NCI-H2107 treated with DMSO at 0.1 percent for 48 hours (cell line): ENCODE data around the gene MIA2.
"Not testable (repeated sequence)": the region's sequence is repeated elsewhere in the genome, so short reads cannot be mapped to it uniquely, and the experiment has no call there.

ENCODE experiments used
- DNase-seq: peaks from one replicate; lab custom pipeline; 2025; ENCODE audit not compliant: unreplicated experiment; lab: John Stamatoyannopoulos, UW

The MIA2 gene

GRCh38 chr14:39233680-39234326 is at the start of gene MIA2:
TSS of gene MIA2 (plus strand) at chr14:39233915. CDS start at chr14:39234115, 200 bp downstream.
- DNase-seq = no peak

DNA sequence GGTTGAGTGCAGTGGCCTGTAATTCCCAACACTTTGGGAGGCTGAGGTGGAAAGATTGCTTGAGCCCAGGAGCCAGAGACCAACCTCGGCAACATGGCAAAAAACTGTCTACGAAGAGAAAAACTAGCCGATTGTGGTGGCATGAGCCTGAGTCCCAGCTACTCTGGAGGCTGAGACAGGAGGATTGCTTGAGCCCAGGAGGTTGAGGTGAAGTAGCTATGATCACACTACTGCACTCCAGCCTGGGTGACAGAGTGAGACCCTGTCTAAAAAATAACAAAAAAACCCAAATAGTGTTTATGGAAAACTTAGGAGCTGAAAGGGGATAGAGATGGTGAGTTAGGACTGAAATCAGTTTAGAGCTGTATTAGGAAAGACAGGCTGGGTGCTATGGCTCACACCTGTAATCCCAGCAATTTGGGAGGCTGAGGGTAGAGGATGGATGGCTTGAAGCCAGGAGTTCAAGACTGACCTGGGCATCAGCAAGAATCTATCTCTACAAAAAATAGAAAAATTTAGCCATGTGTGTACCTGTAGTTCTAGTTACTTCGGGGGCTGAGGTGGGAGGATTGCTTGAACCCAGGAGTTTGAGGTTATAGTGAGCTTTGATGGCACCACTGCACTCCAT is 49.0 kb upstream of the MIA2 start:
- DNase-seq = no peak

- no peak for DNase-seq
Observed at GRCh38 chr14:39185256-39186049, 48.3 kb upstream of the MIA2 start.

DNA sequence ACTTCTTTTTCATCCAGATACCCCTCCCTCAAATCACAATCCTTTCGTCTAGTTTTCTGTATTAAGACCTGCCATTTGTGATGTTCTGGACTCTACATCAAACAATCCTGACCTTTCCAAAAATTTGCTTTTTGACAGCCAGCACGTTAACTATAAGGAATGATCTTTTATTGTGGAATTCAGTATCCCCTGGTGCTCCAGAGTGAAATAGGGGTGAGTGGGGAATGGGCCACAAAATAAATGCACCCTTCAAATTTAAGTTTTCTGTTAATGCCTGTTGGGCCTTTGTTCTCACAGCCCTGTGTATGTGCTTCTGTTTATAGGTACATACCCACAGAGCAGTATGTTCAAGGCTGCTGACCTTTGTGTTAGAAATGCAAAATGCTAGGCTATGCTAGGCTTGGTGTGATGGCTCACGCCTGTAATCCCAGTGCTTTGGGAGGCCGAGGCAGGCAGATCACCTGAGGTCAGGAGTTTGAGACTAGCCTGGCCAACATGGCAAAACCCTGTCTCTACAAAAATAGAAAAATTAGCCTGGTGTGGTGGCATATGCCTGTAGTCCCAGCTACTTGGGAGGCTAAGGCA is 46.7 kb upstream of the MIA2 start:
- no peak for DNase-seq

DNA sequence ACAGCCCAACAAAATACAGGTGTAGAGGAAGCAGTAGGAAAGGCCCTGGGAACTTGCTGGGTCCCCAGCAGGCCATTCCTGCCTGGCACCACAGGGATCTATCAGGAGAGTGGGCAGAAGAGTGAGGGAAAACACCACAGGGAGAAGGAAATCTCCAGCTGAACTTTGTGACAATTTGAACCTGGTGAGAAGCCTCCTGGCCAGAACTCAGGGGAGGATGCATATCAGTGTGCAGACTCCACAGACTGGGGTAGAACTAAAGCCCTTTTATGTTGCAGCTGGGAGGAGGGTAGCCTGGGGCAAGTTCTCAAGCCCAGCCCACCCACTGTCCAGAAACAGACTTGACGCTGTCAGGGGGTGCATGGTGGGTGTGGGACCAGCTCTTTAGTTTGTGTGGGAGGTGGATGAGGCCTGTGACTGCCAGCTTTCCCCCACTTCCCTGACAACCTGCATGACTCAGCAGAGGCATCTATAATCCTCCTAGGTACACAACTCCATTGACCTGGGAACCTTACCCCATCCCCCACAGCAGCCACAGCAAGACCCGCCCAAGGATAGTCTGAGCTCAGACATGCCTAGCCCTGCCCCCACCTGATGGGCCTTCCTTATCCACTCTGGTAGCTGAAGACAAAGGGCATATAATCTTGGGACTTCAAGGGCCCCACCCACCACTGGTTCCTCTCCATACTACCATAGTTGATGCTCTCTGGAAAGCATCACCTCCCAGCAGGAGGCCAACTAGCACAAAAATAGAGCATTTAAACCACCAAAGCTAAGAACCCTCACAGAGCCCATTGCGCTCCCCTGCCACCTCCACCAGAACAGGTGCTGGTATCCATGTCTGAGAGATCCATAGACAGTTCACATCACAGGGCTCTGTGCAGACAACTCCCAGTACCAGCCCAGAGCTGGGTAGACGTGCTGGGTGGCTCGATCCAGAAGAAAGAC is 29.8 kb upstream of the MIA2 start:
- DNase-seq = no peak

- not testable (repeated sequence) for DNase-seq
Observed at GRCh38 chr14:39207430-39207829, 26.3 kb upstream of the MIA2 start.

GRCh38 chr14:39211109-39211741 is 22.5 kb upstream of the MIA2 start:
- no peak for DNase-seq

DNA sequence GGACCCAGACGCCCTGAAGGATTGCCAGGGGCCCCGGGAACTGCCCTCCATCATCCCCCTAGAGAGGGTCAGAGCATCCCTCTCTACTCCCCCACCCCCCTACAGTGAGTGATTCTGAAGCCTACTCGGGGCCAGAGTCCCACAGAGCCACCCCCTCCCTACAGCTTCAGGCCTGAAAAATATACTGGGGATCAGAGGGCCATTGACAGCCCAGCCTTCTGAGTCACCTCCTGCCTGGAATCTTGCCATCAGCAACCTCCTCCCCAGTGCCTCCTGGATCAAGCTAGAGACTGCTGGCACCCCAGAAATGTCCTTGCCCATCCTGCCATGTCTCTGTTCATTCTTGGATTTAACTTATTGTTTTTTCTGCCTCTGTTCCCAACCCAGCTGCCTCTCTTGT is 21.7 kb upstream of the MIA2 start:
- DNase-seq = no peak

- no peak for DNase-seq
Observed at GRCh38 chr14:39212693-39213092, 21.0 kb upstream of the MIA2 start.

- no peak for DNase-seq
Observed at GRCh38 chr14:39217214-39217879, 16.4 kb upstream of the MIA2 start.

DNA sequence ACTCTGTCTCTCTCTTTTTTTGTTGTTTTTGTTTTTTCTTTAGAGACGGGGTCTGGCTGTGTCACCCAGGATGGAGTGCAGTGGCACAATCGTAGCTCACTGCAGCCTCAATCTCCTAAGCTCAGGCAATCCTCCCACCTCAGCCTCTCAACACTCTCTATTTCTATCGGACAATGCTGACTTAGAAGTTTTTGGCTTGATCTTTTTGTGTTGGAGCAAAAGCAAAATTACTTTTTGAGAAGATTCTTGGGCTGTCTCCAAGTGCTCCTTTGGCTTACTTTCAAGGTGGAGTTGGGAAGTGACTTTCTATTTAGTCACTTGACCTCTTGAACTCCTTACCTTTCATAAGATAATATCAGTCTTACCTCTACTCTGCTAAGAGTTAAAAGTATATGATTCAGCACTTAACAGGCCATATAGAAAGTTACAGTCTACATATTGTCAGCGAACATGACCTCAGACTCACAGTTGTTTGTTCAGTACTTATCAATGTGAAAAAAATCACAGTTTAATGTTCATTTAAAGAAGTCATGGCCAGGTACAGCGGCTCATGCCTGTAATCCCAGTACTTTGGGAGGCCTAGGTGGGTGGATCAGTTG is 15.4 kb upstream of the MIA2 start:
- no peak for DNase-seq

DNA sequence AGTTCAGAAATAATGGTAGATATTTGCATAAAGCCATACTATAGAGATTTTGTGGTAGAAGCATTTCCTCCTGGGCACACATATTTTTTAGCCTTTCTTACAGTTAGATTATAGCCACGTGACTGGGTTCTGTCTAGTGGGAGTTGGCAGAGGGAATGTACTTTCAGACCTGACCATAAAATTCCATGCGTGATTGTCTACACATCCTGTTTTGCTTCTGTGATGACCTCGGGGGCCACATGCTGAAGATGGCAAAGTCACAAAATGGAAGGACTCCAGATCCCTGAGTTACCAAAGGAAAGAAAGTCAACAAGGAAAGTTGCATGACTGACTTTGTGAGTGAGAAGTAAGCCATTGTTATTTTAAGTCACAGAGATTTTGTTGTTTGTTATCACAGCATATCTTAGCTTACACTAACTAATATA is 14.6 kb upstream of the MIA2 start:
- no peak for DNase-seq

DNA sequence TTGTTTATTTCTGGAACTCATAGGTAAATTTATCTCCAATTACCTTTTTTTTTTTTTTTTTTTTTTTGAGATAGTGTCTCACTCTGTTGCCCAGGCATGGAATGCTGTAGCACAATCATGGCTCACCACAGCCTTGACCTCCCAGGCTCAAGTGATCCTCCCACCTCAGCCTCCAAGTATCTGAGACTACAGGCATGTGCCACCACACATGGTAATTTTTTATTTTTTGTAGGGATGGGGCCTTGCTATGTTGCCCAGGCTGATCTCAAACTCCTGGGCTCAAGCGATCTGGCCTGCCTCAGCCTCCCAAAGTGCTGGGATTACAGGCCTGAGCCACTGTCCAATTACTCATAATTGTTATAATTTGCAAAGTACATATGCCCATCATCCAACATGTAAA is 13.2 kb upstream of the MIA2 start:
- not testable (repeated sequence) for DNase-seq

- no peak for DNase-seq
Observed at GRCh38 chr14:39228044-39228443, 5.7 kb upstream of the MIA2 start.

DNA sequence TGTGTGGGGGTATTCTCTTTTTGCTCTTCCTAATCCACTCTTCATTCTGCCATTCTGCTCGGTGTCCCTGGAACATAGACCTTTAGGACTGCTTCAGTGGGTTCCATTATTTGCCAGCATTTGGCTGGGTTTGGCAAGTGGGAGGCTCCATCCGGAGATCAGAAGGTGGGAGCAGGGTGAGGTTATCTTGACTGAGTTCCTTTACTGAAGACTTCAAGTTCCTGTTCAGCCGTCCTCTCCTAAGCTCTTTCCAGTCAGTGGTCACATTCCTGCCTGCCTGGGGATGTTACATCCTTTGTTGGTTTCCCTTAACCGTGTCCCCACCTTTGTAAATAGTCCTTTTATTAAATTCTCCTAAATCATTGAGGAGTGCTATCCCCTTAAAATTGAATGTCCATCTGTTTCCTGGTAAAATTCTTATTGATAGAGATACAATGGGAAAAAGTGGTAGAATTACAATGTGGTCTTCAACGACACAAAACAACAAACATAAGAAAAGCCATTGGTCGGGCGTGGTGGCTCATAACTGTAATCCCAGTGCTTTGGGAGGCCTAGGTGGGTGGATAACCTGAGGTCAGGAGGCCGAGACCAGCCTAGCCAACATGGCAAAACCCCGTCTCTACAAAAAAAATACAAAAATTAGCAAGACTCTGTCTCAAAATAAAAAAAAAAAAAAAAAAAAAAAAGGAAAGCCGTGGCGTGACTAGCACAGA is 5.0 kb upstream of the MIA2 start:
- DNase-seq = no peak

DNA sequence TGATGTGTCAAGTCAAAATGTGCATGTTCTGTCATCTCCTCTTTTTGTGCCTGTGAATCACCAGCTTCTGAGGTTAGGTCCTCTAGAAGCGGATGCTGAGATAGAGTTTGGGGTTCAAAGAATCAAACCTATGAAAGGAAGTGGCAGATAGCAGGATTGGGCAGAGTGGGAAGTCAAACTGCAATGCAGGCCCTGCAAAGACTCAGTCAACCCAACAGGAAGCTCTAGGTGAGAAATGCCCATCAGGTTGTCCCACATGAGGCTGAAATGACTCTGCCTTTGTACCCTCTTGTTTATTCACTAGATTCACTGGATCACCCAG is 4.5 kb upstream of the MIA2 start:
- no peak for DNase-seq

GRCh38 chr14:39229601-39230110 is 4.1 kb upstream of the MIA2 start:
- no peak for DNase-seq

DNA sequence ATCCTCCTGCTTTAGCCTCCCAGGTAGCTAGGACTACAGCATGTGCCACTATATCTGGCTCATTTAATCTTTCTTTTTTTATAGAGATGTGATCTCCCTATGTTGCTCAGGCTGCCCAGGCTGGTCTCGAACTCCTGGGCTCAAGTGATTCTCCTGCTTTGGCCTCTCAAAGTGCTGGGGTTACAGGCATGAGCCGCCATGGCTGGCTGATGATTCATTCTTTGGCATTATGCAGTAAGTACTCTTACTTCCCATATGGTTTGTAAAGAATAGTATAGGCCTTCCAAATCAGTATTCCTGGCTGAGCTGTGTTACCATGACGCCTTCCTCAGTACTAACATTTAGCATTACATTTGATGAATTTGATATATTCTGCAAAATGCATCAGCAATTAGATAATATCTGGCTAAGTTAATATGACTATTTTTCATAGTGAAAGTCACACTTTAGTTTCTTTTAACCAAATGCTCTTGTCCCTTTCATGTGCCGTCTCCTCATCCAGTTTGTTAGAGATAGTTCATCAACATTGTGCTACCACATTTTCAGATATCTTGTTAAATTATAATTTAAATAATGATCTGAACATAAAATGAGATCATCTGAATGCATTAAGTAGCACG is 3.2 kb upstream of the MIA2 start:
- no peak for DNase-seq
